ENCODE results near the gene HOXB9. TPM values are rescaled to one million over a fixed set of nuclear protein-coding genes. Genes with fewer than 3 reads are reported as not detected.

The HOXB9 gene
- total and polyA plus RNA-seq, 10 of the 15 experiments (the other 5 are each of a cell fraction or from before 2014, with no cell fraction given), result 0.01 to 0.49 (median 0.09) TPM; not detected in 5

GRCh38 chr17:48625495-48626244, 488 bp downstream of the HOXB9 start:
- ChIA-PET CTCF (interaction anchor here (0.8 to 2.4 kb wide), 5 partner anchors 9 to 600 kb away, joined by 3 to 16 read pairs (median 3); no protein-coding TSS in a partner anchor), SMC1A (ENCODE audit: uncharacterized antibody, unreplicated experiment) (interaction anchor here (1.4 kb wide), 1 partner anchor 8 kb away, joined by 3 read pairs; no protein-coding TSS in a partner anchor), RAD21 (ENCODE audit: unreplicated experiment) (interaction anchor here (0.8 to 1.4 kb wide), 5 partner anchors 11 to 600 kb away, joined by 3 to 4 read pairs (median 3); no protein-coding TSS in a partner anchor), POLR2A (interaction anchor here (0.6 kb wide), 1 partner anchor 16 kb away, joined by 3 read pairs; no protein-coding TSS in a partner anchor)
- FAIRE-seq (no peak), DNase-seq (ENCODE audit: low read depth, low spot score) (no peak), ATAC-seq (peak; percentile 87)
- Histone ChIP-seq H3K36me3 (ENCODE audit: control insufficient read depth in 2 of 2, insufficient read depth in 2 of 2, low read length in 1 of 2) (no peaks in the 10 kb centered on the region; a peak in 1 of 4 replicates), H3K79me2 (ENCODE audit: control insufficient read depth, insufficient read depth, low read length) (no peaks in the 10 kb centered on the region), H4K20me1 (ENCODE audit: control insufficient read depth, insufficient read depth) (no peaks in the 10 kb centered on the region), H3K9ac (ENCODE audit: control insufficient read depth, insufficient read depth, low read length) (no peak overlapping the region), H3K27me3 (replicated peaks in 1 of 2; ENCODE audit: control insufficient read depth in 2 of 2, insufficient read depth in 2 of 2, low read length in 1 of 2) (peaks cover 36% of the 10 kb centered on the region in 2 experiments), H3K27ac (ENCODE audit: control insufficient read depth, insufficient read depth) (no peak overlapping the region), H3K9me3 (replicated peaks; ENCODE audit: control insufficient read depth, insufficient read depth, low read length) (no peaks in the 10 kb centered on the region), H3K4me2 (ENCODE audit: control insufficient read depth, insufficient read depth) (peak overlapping the region; percentile 79), H3K4me3 (peak overlapping the region; percentile 65), H2AFZ (ENCODE audit: control insufficient read depth, low read depth, low read length) (no peak overlapping the region), H3K4me1 (ENCODE audit: control insufficient read depth, insufficient read depth, low read length) (no peaks in the 10 kb centered on the region)
- TF ChIP-seq MLLT1 (IDR thresholded peaks at IDR 0.05), result no peak
- peak; percentile 42 for TF ChIP-seq IKZF1 (conservative IDR thresholded peaks at IDR 0.05)
- TF ChIP-seq SMAD5 (IDR thresholded peaks at IDR 0.05; ENCODE audit: low read depth), result no peak
- TF ChIP-seq SP1 (IDR thresholded peaks at IDR 0.05; ENCODE audit: low read depth, low read length), result no peak
- no peak for TF ChIP-seq ZBTB33 (IDR thresholded peaks at IDR 0.05)
- TF ChIP-seq HDAC6 (IDR thresholded peaks at IDR 0.05; ENCODE audit: unreplicated experiment), result peak; percentile 74
- no peak for TF ChIP-seq ZBTB4 (CRISPR knock-in tag; IDR thresholded peaks at IDR 0.05)
- TF ChIP-seq CHD4 (IDR thresholded peaks at IDR 0.05), result no peak
- no peak for TF ChIP-seq FOS (IDR thresholded peaks at IDR 0.05; ENCODE audit: borderline replicate concordance, extremely low read depth, insufficient read length)
- no peak for TF ChIP-seq IRF4 (IDR thresholded peaks at IDR 0.05; ENCODE audit: low read depth, low read length)
- peak in 1 of 2 experiments; percentile 45; a peak in 1 of 4 replicates for TF ChIP-seq BHLHE40 (IDR thresholded peaks at IDR 0.05; ENCODE audit: borderline replicate concordance in 1 of 2, low read depth in 2 of 2, low read length in 1 of 2)
- TF ChIP-seq RB1 (IDR thresholded peaks at IDR 0.05; ENCODE audit: borderline replicate concordance), result peak; percentile 18; the same call in 1 of the 2 replicates
- TF ChIP-seq SUZ12 (IDR thresholded peaks at IDR 0.05; ENCODE audit: unreplicated experiment), result peak; percentile 90
- 0 out of 2 replicates have a peak, but pooled peaks have one; percentile 25 for TF ChIP-seq GATAD2B (conservative IDR thresholded peaks at IDR 0.05; ENCODE audit: low read depth)
- 0 out of 2 replicates have a peak, but pooled peaks have one; percentile 23 for TF ChIP-seq EZH2 (IDR thresholded peaks at IDR 0.05; ENCODE audit: borderline replicate concordance, control insufficient read depth, low read depth, low read length)
- TF ChIP-seq BACH1 (IDR thresholded peaks at IDR 0.05; ENCODE audit: borderline replicate concordance), result 0 out of 2 replicates have a peak, but pooled peaks have one; percentile 25
- TF ChIP-seq TBL1XR1 (IDR thresholded peaks at IDR 0.05; ENCODE audit: low read depth, low read length), result no peak
- in situ Hi-C loops (cut with MboI), result loop anchor here (10.0 kb wide), 1 partner anchor 781 kb away; the partner anchor contains the start of gene SCRN2
- intact Hi-C loops (cut with micrococcal nuclease; ENCODE audit: unreplicated experiment), result no loop called here
- WGBS (ENCODE audit: insufficient coverage, insufficient replicate concordance, low lambda C conversion rate, missing lambda C conversion rate), result 8% methylated on average over 57 of the region's 69 CpGs
- no TSS peak for BruUV-seq (replicated peaks)
